Hematopoietic multipotent progenitor cell treated with erythropoietin and hydrocortisone succinate and interleukin-3 and kit ligand, for 6 days (in vitro differentiated cells): ENCODE results near the gene USP36.
"Not testable (repeated sequence)": the region's sequence is repeated elsewhere in the genome, so short reads cannot be mapped to it uniquely, and the experiment has no call there.

Source experiments
- DNase-seq: peaks from one replicate; pipeline ENCODE4 v3.0.0-alpha.2; 2015

The USP36 gene

DNA sequence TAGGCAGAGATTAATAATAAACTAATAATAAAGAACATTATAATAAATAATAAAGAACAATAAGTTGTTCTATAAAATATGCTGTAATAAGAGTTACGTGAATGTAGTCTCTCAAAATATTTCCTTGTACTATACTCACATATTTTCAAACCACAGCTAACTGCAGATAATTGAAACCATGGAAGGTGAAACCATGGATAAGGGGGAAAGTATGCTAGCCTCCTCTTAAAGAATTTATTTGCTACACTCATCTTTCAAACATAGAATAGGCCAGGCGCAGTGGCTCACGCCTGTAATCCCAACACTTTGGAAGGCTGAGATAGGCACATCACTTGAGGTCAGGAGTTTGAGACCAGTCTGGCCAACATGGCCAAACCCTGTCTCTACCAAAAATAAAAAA, 77.1 kb downstream of the USP36 start:
- no peak for DNase-seq

DNA sequence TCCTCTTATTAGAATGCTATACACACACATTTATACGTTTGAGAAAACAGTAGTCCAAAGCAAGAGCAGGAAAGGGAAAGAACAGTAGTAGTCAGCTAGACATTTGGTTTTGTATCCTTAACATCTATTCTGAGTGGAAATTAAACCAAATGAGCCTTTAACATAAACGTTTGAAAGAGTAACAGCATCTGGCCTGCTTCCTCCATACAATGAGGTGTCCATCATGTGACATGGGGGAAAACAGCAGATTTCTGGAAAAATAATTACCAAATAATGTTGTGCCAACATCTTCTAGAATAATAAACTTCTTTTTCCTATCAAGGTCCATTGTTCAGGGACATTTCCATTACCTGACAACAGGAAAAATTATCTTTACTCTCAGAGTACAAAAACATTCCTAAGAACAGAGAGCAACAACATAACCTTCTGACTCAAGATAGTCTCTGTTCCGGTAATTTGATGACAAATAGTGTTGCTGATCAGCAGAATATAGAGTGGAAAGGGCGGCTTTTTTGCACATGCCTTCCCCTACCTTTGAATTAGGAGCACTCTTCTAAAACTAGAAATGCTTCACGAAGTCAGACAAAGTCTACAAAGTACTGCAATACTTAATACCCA, 78.7 kb downstream of the USP36 start:
- DNase-seq: no peak

DNA sequence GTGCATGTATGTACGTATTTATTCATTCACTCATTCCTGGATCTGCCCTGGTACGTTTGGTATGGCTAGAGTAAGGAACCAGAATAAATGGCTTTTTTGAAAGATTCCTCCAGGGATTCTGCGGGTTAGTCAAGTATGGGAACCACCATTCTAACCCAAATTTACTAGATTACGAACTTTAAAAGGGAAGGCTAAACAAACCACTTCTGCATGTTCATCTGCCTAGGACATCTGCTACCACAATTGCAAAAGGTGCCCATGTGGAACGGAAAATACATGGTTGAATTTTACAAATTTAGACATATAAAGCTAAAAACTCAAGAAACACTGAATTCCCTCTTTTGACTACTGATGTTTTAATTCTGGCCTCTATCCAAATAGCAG, 80.7 kb downstream of the USP36 start:
- no peak for DNase-seq

DNA sequence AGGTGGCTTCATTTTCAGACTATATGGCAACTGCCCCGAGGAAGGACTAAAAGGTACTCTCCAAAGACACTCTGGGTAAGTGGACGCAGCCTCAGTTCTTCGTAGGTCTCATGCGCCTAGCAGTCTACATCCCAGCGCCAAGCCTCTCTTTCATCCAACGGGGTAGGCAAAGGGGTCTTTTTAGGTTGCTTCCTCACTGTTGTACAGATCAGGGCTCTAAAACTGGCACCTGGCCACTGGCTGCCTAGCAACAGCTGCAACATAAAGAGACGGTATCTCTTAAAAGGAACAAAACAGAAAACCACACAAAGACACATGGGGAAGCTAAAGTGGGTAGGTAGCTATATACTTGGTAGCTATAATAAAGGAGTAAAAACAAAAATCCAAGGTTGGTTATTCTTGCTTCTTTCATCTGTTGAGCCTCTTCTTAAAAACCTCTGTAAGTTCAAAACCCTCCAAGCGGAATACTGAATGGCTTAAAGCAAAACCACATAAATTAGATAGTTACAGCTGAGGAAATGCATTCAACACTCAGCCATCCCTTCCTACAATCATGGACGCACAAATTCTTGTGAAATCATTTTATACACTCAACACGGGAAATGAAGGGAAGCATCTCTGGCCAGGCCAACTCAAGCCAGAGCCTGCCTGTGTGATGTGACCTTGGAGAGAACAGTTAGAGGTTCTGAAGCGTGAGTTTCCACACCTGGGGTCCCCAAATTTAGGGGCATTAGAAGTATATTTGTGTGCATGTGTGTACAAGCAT, 81.2 kb downstream of the USP36 start:
- DNase-seq: peak; percentile 94

DNA sequence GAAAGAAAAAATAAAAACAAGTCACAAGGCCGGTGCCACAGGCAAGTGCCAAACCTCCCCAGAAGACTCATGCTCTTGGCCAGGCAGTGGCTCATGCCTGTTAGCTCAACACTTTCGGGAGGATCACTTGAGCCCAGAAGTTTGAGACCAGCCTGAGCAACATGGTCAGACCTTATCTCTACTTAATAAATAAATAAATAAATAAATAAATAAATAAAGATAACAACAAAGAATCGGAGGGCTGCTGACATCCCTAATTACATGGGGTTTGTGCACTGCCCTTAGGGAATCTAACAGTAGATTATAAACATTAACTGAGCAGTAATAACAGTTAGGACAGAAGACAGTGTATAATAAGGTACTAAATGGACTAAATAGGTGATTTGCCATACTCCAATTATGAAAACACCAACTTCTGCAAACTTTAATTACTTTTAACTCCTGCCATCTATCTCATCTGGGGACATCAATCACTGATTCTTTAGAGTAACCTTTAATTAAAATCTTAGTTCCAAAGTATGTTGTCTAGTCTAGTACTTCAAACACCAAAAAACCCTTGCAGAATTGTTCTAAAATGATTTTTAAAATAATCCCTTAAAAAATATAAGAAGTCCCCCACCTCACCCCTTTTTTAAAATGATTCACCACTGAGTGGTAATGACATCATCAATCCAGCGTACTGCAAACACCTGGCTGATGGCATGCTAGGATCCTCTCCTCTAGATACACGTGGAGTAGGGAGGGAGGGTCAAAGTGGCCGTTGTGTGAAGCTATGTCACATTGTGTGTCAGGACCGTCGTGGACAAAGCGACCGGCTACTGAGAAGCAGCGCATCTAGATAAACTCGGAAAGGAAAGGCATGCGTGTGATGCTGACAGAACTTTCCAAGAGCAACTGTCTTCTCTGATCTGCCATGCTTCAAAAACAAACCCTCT, 87.0 kb downstream of the USP36 start:
- no peak for DNase-seq

DNA sequence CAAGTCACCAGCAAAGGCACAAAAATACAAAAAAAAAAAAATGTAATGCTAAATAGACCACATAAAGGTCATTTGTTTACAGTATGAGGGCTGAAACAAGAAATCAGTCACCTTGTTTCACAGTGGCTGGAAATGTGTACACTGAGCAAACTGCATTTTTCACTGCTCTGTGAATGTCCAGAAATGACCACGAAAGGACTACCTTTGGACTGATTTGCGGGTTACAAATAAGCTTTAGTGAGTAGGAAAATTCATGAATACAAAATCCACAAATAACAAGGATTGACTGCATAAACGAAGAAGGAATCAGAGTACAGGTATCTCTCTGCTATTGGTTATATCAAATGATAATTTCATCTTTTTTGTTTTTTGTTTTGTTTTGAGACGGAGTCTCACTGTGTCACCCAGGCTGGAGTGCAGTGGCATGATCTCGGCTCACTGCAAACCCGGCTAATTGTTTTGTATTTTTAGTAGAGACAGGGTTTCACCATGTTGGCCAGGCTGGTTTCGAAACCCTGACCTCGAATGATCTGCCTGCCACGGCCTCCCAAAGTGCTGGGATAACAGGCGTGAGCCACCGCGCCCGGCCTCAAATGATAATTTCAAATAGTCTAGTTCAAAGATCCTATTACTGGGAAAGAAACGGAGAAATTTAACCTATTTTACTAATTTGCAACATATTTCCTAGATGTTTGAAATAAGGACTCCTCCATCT, 89.0 kb downstream of the USP36 start:
- no peak for DNase-seq

DNA sequence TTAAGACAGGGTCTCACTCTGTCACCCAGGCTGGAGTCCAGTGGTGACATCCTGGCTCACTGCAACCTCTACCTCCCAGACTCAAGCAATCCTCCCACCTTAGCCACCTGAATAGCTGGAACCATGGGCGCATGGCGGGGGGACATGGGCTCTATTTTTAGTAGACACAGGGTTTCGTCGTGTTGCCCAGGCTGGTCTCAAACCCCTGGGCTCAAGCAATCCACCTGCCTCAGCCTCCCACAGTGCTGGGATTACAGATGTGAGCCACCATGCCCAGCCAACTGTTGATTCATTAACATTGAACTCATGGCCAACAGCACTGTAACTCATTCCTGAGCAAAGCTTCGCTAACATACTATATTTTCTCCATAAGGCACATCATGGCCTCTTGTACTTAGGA, 89.6 kb downstream of the USP36 start:
- DNase-seq: not testable (repeated sequence)

DNA sequence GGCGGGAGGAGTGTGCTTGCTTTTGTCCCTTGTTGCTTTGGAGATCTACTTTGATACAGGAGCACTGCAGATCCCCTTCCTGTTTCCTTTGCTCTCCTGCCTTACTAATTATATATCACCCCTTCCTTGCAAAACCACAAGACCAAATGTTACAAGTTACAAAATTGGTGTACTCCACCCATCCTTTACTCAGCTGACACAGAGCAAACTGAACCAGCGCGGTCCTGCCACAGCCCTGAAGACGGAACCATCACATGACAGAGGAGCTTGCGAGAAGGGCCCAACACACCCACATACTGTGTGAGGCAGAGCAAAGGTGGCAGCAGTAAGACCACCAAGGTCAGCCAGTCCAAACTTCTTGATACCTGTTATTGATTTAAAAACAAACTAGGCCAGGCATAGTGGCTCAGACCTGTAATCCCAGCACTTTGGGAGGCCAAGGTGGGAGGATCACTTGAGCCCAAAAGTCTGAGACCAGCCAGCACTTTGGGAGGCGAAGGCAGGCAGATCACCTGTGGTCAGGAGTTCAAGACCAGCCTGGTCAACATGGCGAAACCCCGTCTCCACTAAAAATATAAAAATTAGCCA, 91.8 kb downstream of the USP36 start:
- DNase-seq: peak; percentile 95

DNA sequence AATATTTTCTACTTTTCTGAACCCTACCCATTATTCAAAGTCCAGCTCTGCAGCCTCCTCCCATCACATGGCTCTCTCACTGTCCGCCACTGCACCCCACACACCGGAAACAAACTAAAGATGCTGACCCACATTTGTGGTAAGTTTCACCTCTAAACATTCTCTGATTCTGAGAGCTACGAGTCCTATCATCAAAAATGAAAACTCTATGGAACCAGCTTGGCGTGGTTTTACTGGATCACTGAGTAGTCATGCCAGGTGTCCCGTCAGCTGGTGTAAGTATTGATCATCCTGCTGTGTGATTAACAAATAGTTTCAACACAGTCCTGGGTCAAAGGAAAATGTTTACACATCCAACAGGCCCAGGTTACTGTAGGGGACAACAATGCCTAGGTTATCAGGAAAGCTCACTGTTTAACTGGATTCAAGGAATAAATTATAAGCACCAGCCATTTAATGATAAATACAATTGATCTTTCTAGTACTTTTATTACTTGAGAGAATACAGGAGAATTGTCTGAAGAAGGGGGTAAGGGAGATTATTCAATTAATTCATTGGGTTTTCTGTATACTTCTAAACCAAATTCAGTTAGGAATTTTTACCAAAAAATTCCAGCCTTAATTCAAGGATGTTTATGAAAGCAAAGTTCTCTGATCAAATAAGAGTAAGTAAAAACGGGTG, 92.4 kb downstream of the USP36 start:
- no peak for DNase-seq

DNA sequence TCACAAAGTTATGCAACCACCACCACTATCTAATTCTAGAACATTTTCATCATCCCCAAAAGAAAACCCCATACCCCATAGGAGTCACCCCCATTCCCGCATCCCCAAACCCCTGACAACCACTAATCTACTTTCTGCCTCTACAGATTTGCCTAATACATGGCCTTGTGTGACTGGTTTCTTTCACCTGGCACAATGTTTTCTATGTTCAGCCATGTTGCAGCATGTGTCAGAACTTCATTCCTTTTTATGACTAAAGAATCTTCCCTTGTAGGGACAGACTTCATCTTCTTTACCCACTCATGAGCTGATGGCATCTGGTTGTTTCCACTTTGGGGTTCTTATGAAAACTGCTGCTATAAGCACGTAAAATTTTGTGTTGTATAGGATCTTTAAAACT, 93.1 kb downstream of the USP36 start:
- DNase-seq: no peak

DNA sequence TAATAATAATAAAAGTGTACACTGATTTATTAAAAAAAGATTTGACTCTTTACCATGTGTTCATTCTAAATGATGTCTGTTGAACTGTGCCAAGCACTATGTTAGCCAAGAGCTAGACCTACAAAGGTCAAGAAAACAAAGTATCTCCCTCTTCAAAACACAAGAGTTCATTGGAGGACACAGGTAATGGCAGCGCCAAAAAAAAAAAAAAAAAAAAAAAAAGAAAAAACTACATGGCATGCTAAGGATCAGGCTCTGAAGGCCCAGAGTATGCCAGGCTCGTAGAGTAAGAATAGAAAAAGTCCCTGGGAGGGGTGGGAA, 93.7 kb downstream of the USP36 start:
- no peak for DNase-seq

DNA sequence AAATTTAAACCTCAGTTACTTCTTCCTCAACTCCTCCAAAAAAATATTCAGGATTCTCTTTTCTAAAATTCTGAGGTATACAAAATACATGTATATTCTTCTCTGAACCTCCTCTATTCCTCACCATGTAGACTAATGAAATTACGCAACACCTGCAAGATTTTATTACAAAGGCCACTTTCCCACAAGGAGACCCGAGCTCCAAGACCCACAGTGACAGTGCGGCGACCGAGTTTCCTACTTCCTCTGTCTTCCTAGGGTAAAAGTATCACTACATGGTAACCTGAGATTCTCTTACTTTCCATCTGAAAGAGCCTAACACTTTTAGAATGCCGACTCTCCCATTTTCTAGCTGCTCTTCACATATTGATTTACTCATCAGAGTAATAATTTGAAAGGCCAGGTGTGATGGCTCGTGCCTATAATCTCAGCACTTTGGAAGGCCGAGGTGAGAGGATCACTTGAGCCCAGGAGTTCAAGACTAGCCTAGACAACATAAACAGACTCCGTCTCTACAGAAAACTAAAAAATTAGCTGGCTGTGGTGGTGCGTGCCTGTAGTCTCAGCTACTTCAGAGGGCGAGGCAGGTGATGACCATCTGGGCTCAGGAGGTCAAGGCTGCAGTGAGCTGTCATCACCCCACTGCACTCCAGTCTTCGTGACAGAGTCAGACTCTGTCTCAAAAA, 94.2 kb downstream of the USP36 start:
- peak; percentile 20 for DNase-seq
